Endothelial cell of hepatic sinusoid (primary cell): Measurements from ENCODE around the gene HLA-DMB.

Source experiments
- in situ Hi-C: cut with HindIII; loops from 2 replicates; pipeline ENCODE4 v1.10.0; 2017; ENCODE audit warnings: low sequenced_read_pairs

HLA-DMB gene

DNA sequence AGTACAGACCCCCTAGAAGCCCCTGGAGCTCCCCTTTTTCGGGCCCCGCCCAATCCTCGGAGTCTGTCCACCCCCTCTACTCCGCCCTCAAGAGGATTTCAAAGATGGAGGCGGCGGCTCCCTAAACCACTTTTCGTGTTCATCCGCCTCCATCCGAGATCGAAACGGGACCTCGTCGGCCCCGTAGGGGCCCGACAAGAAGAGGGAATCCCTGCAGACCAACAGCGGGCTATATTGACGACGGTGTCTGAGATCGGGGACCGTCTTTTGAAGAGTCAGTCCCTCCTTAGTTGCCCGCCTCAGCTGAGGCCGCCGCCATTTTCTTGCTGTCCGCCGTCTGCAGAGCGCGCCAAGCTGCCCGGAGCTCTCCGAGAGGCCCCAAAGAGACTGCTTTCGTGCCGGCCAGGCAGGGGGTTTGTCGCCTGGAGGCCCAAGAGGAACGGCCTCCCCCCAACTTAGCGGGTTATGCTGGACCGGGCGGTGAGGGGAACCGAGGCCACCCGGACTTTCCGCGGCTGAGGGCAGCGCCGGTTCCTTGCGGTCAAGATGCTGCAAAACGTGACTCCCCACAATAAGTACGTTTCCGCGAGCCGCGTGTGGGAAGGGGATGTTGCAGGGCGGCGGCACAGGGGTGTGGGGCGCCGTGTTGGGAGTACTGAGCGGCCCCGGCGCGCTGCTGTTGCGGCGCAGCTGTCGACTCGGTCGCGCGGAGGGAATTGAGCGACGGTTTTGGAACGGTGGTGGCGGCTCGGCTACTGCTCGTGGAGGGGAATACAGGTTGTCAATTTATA is 31.7 kb upstream of the HLA-DMB start:
- in situ Hi-C loops: loop anchor here (10.0 kb wide), 1 partner anchor 68 kb away; no protein-coding TSS in a partner anchor

DNA sequence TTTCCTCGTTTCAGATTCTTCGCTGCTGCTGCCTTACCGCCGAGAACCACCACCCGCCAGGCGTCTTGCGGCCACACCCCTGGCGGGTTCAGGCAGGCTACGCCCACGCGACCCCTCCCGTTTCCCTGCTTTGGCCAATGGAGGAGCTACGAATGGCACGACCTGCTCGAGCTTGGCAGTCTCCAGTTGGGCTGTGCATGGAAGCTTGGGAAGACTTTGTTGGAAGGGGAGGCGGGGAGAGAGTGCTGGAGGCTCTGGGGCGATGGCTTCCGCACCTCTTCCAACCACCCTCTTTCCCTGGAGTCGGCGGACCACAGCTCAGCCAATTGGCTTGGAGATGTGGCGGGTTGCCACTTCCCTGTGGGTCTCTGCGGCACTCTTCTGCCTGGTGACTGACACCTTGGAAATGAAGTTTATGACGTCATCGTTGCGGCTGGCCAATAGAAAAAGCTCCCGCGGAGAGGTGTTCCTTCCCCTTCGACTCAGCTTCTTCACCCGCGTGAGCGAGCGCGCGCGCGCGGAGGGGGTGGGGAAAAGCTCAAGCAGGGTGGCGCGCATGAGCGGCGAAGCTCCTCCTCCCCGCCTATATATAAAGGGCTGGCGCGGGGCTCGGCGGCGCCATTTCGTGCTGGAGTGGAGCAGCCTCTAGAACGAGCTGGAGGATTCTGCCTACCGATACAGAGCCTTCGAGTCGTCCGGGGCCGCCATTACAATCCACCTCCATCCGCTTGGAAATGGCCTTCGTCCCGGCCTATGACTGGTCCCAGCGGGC is 30.9 kb upstream of the HLA-DMB start:
- in situ Hi-C loops: loop anchor here (10.0 kb wide), 1 partner anchor 67 kb away; no protein-coding TSS in a partner anchor

DNA sequence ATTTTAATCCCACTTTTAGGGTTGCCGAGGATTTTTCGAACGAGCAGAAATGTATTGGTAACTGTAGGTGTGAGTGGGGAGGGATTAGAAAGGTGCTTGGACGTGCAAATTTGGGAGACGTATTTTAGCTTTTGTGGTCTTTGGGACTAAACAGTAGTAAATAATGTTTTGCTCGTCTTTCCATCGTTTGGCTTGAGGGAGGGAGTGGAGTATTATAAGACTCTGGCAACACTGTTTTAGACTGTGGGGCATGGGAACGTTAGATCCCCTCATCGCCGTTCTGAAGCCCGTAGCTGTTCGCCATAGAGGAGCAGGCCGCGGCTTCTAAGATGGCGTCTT is 30.4 kb upstream of the HLA-DMB start:
- in situ Hi-C loops: loop anchor here (10.0 kb wide), 1 partner anchor 66 kb away; no protein-coding TSS in a partner anchor

DNA sequence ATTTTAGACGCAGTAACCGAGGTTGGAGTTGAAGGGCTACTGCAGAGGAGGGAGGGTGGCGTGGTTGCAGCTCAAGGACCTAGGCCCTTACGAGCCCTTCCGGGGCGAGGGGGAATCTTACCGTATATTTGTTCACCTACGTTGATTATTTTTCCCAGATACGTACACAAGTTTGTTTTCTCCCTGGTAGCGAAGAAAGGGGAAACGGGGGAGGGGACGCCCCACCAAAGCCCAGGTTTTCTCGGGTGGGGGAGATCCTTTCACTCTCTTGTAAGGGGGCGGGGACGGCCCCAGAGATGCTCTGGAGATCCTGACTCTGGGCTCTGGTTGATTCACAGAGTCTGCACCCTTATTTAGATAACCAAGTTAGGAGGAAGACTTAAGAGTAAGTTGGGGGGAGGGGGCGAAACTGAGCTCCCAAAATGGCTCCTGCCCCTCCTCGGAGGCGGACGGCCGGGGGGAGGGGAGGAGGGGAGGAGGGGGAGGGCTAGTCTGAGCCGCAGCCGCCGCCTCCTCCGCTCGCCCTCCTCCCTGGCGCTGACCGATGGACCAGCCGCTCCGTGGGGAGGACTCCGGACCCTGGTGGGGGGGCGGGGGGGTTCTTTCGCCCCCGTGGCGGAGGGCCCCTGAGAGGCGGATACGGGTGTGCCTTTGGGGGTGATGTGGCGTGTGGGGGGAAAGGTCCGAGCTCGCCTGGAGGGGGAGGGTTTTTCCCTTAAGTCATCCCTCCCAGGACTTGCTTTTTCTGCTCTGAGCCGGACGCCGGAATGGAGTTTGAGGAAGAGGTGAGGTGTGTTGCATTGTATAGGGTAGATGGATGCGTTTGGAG is 29.8 kb upstream of the HLA-DMB start:
- in situ Hi-C loops: loop anchor here (10.0 kb wide), 1 partner anchor 66 kb away; no protein-coding TSS in a partner anchor

DNA sequence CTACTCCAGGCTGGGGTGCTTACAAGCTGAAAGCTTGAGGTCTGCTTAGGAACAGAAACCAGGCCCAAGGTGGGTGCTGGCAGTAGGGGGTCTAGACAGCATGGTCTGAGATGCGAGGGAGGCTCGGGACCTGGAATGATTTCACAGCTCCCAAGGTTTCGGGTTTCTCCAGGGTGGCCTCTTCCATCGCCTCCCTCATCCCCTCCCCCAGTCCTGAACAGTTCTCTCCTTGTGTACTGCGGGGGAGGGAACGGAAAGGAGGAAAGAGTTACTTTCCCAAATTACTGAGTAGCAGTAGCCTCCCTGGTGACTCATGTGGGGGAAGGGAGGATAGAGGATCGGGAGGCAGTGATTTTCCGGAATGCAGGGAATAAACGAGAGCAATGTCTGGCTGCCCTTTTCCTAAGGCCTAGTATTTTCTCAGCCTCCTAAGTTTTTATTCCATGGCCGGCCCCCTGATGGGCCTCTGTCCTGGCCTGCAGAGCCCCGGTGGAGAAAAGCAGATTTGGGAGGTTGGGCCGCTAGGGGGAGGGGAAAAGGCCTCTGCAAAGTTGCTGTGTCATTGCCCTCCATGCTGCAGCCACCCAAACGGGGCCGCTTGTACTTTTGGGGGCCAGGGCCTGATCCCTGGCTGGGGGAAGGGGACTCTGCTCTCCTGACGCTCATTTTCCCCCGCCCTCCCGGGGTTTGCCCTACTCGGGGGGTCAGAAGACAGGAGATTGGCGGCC is 29.0 kb upstream of the HLA-DMB start:
- in situ Hi-C loops: loop anchor here (5.0 to 10.0 kb wide), 2 partner anchors 65 to 128 kb away; partner anchors contain the start of gene PSMB8

DNA sequence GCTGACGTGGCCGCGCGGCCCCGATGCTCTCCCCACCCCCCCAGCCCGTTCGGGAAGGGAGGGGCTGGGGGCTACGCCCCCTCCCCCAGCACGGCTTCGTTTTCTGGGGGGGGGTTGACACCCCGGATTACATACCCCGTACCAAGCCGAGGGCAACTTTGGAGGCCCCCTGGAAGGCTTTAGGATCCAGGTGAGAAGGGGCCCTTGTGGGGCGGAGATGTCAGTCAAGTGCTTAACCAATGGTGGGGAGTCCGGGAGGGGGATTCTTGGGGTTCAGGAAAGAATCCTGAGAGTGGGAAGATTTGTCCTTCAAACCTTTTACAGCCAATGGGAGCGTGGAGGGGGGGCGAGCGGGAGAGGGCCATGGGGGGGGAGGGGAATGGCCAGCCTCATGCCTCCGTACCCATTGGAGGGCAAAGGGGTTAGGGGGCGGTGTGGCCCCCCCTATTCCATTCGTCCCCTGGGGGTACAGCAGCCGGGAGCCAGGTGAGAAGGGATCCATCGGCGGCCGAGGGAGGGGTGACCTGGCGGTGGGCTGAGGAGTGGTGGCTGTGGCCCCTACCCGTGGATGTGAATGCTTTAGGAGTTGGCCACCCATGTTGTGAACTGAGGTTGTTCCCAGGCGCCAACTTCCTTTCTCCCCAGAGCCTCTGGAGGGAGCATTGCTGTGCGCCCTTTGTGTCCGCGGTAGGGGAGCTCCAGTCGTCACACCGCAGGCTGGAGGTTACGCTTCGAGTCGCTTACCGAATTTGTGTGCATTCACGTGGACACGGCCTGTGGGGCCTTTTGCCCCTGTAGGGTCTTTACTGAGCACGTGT is 28.2 kb upstream of the HLA-DMB start:
- in situ Hi-C loops: loop anchor here (5.0 kb wide), 1 partner anchor 127 kb away; the partner anchor contains the start of gene PSMB8

DNA sequence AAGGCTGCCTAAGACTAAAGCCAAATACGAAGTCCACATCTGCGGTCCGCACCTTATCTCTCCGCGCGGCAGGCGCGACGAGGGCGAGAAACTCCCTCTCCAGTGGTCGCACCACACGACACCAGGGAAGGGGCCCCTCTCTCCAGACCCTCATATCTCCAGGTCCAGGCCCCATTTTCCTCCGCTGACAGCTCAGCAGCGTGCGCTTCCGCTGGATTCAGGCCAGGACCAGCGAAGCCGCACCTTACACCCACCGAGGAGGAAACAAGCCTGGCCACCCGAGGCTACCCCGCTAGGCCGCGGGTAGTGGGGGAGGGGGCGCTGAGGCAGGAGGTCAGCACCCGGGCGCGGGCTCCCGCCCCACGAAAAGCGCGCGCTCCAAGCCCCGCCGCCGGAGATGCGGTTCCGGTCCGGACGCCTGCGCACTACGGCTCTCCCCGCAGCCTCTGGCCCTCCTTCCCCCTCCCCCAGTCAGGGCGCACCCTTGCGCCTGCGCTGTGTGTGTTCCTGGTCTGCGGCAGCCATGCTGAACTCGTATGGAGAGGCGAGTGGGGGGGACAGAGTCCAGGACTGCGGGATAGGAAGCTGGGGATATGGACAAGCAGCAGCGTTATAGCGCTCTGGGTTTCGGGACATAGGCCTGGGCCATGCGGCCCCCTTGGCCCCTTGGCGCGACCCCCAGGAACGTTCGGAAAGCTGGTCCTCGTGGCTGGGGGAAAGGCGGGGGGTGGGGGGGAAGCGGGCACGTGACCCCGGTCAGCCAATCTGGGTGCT is 27.5 kb upstream of the HLA-DMB start, which contains the start of gene BRD2:
BRD2 (plus strand) TSS at position 502 of the 774 bp plus-strand sequence. CDS start 4,305 bp downstream, outside the sequence.
- in situ Hi-C loops: loop anchor here (5.0 kb wide), 1 partner anchor 126 kb away; the partner anchor contains the start of gene PSMB8

DNA sequence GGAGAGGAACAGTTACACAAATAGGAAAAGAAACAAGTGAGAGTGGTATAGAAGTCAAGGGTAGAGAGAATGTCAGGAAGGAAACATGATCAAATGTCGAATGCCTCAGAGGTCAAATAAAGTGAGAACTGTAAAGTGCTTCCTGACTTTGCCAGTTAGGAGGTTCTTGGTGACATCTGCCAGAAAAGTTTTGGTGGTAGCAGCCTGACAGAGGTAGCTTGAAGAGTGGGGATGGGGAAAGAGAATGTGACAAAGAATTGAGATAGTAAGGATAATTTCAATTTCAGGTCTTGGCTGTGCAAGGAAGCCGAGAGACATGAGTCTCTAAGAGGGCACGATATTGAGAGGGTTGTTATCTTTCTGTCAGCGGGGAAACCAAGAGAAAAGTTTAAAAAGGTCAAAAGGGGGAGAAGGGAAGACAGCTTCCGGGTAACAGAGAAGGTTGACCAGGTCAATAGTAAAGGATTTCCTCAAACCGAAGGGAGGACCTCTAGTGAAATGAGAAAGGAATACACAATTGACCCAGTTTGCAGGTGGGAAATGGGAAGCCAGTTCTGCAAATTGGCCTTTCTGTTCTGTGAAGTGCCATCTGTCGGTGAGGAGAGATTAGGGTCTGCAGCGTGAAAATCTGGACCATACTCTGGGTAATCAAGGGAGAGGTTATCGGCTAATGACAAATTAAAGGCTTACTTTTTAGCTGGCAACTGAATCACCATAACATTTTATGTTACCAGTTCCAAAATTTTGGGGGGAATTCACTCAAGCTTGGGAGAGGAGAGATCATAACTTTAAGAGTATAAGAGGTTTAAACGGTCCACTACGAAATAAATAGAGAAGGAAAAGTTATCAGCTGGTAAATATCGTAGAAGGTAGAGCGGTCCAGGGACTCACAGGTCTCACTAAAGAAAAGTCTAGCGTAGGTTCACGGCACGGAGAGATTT is 26.6 kb upstream of the HLA-DMB start:
- in situ Hi-C loops: loop anchor here (5.0 kb wide), 1 partner anchor 125 kb away; the partner anchor contains the start of gene PSMB8

DNA sequence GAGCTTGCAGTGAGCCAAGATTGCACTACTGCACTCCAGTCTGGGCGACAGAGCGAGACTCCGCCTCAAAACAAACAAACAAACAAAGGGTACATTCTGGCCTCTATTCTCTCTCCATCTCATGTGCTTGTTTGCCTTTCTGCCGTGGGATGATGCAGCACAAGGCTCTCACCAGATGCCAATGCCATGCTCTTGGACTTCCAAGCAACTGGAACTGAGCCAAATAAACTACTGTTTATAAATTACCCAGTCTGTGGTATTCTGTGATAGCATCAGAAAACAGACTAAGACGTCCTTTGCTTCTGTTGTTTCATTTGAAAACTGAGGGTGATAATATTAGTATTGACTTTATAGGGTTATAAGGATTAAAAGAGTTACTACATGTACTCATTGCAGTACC is 23.9 kb upstream of the HLA-DMB start:
- in situ Hi-C loops: loop anchor here (5.0 kb wide), 1 partner anchor 122 kb away; the partner anchor contains the start of gene PSMB8

DNA sequence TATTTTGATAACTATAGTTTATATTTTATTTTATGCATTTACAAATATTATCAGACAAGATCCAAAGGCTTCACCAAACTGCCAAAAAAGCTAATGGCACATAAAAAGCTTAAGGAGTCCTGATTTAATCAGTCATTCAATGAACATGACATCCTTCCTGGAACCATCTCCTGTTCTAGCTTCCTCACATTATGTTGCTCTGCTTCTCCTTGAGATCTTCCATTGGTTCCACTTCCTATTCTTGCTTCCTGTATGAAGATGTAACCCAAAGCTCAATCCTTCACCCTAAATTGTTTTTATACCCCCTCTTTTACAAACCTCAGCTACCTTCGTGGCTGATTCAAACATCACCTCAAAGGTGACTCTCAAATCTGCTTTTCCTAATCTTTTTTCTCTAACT is 23.0 kb upstream of the HLA-DMB start:
- in situ Hi-C loops: no loop called here

DNA sequence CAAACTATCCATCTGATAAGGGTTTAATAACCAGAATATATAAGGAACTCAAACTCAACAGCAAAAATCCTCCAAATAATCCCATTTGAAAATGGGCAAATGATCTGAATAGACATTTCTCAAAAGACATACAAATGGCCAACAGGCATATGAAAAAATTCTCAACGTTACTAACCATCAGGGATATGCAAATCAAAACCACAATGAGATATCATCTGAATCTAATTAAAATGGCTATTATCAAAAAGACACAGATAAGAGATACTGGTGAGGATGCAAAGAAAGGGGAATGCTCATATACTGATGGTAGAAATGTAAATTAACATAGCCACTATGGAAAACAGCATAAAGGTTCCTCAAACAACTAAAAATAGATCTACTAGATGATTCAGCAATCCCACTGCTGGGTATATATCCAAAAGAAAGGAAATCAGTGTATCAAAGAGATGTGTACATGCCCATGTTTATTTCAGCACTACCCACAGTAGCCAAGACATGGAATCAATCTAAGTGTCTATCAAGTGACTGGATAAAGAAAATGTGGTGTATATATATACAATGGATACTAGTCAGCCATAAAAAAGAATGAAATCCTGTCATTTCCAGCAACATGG is 21.5 kb upstream of the HLA-DMB start:
- in situ Hi-C loops: no loop called here

DNA sequence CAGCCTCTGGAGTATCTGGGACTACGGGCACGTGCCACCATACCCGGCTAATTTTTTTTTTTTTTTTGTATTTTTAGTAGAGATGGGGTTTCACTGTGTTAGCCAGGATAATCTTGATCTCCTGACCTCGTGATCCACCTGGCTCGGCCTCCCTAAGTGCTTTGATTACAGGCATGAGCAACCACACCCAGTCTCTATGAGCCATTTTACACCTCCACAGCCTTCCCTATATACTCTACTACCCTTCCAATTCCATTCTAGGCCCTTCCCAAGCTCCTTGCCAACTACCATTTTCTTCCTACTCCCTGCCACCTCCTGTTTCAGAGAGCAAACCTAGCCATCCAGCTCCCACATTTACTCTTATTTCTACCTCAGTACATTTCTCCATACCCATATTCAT is 19.7 kb upstream of the HLA-DMB start:
- in situ Hi-C loops: no loop called here

DNA sequence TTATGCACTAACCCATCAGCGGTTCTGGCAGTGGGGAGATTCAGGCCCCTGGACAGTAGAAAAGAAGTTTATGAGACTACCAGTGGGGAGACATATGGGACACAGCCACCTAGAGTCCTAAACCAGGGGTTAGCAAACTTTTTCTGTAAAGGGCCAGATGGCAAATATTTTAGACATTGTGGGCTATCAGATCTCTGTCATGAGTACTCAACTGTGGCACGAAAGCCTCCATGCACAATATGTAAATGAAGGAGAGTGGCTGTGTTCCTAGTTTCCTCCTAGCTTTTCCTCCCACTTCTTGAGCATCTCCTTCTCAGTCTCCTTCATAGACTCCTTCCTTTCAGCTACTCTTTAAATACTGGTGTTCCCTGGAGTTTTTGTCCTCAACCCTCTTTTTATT is 15.3 kb upstream of the HLA-DMB start:
- in situ Hi-C loops: no loop called here

DNA sequence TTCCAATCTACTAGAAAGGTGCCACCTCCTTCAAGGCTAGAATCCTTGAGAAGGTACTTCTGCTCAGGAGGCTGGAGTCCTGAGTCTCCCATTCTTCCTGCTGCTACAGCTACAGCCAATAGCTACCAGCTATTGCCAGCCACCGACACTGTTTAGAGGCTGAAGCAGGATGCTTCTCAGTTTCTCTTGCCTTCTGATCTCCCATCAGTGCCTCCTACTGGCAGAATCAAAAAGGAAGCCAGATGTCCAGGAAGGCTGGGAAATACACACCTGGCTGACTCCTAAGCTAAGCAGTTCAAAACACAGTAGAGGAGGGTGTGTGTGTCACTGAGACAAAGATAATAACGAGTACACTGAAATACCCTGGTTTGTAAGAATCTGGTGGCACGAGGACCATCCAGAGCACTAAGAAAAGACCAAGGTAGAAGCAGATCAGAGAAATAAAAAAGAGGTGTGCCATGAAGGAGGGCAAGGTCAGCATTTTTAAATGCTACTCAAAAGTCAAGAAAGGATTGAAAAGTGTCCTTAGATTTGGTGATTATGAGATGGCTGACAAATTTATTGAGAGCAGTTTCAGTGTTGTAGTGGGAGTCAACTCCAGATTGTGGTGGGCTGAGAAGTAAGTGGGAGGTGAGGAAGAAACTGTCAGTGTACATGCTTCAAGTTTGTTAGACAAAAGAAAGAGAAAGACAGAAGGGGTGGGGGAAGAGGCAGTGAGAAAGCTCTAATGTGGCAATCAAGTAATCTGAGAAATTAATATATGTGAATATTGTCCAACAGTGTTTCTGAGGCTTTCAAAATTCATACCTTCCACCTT is 14.4 kb upstream of the HLA-DMB start:
- in situ Hi-C loops: no loop called here

DNA sequence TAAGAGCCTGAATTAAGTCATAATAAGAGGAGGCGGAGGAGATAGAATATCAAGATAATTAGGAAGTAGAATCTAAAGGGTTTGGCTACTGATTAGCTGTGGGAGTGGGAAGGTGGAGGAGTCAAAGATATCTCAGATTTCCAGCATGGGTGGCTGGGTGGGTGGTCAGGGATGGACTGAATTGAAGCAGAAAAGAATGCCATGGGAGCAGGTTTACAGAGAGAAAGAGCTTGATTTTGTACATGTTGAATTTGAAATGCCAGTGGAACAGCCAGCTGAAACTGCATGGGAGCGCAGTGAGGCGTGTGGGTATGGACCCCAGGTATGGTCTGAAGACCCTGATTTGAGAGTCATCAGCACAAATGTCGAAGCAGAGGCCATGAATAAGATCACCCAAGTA is 13.4 kb upstream of the HLA-DMB start:
- in situ Hi-C loops: no loop called here

DNA sequence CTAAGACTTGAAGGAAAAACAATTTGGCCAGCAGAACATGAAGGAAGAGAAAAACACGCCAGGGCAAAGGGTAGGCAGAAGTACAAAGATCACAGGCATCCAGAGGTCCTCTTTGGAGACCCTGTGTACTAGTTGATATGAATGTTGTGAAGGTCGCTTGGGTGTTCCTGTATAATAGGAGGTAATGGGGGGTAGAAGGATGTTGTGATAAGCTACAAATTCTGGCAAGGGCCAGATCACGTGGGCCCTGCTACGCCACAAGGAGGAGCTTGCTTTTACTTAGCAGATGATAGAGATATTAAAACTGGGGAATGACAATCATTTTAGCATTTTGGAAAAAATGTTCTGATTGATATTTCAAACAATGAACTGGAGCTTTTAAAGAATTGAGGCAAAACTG is 12.9 kb upstream of the HLA-DMB start:
- in situ Hi-C loops: no loop called here
